GM12874 (cell line): ENCODE data around the gene RPL29.

Experiments used
- TF ChIP-seq, protein P1 (sequence below): IDR thresholded peaks from 2 replicates; pipeline ENCODE4 v1.5.1; 2011; ENCODE audit warnings: low read depth, mild to moderate bottlenecking, control low read depth, low read length, moderate library complexity; ENCODE audit not compliant: insufficient read depth

Gene RPL29

DNA sequence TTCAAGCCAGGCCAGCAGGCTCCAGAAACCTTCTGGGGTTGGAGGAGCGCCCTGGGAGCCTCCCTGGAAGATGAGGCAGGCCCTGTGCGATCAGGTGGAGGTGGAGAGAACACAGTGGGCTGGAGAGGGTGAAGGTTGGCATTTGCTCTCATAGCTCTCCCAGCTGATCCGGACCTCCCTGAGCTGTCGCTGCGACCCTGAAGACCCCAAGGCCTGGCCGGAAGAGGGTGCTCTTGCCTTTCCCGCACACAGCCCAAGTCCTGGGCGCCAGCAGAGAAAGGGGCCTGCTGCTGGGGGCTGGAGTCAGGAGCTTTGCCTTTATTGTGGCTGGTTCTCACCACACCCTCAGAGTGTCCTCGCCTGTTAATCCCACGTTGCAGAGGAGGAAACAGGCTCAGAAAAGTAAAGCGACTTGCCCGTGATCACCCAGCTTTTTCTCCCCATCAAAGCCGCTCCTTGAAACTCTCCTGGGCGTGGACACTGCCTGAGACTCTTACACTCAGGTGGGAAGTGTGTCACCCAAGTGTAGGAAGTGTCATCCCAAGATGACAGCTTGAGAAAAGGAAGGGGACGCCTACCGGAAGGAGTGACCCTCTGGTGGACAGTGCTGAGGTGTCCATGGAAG lies 8.6 kb upstream of the RPL29 start:
- TF ChIP-seq, protein P1, sequence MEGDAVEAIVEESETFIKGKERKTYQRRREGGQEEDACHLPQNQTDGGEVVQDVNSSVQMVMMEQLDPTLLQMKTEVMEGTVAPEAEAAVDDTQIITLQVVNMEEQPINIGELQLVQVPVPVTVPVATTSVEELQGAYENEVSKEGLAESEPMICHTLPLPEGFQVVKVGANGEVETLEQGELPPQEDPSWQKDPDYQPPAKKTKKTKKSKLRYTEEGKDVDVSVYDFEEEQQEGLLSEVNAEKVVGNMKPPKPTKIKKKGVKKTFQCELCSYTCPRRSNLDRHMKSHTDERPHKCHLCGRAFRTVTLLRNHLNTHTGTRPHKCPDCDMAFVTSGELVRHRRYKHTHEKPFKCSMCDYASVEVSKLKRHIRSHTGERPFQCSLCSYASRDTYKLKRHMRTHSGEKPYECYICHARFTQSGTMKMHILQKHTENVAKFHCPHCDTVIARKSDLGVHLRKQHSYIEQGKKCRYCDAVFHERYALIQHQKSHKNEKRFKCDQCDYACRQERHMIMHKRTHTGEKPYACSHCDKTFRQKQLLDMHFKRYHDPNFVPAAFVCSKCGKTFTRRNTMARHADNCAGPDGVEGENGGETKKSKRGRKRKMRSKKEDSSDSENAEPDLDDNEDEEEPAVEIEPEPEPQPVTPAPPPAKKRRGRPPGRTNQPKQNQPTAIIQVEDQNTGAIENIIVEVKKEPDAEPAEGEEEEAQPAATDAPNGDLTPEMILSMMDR: peak; percentile 59

DNA sequence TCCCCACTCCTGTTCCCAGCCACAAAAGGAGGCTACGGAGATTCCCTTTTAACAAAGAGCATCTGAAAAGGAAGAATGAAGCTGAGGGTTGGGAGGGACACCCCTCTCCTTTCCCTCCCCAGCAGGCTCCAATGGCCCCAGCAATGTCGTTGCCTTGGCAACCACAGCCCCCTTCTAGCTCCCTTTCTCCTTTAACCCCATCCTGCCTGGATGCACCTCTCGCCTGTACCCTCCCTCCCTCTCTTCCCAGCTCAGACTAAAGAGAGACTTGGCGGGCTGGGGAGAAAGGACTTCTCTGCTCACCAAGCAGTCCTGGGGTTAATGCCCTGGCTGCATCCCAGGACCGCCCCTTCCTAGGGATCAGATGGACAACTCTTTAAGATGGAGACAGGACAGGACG lies 7.1 kb upstream of the RPL29 start:
- TF ChIP-seq, protein P1: no peak

DNA sequence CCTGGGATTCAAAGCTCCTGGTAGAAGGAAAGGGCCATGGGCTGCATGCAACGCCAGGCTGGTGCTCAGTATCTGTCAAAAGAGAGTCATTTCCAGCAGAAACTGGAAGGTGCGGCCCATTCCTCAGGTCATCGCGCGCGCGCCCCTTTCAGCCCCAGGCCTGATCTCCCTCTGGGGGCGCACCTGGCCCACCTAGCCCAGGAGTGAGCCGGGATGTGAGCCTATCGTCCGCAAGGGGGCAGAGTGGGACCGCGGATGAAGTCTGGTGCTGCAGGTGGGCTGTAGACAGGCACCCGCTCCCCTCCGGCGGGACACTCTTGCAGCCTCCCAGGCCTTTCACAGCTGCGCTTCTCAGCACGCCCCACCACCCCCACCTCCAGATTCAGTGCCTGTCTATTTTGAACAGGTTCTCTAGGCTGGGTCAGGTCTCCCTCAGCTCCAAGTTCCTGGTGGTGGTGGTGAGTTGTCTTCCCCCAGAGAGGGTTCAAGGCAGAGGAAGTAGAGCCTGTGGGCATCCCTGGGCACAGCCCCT lies 5.8 kb upstream of the RPL29 start:
- TF ChIP-seq, protein P1: peak; percentile 98

DNA sequence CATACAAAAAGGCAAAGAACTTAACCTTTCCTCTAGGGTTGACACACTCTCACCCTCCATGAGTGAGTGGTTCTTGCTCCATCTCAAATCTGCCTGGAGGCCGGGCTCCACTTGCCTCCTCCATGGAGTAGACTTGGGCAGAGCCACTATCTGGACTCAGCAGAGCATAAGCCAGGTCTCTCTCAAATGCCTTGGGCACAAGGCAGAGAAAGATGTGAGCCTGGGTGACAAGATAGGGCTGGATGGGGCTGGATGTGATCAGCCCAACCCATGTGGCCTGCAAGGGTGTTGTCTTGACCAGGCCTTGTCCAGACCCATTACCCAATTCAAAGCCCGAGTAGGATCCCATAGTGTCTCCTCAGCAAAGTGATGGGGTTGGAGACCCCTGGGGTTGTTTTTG lies 4.2 kb upstream of the RPL29 start:
- TF ChIP-seq, protein P1: no peak

DNA sequence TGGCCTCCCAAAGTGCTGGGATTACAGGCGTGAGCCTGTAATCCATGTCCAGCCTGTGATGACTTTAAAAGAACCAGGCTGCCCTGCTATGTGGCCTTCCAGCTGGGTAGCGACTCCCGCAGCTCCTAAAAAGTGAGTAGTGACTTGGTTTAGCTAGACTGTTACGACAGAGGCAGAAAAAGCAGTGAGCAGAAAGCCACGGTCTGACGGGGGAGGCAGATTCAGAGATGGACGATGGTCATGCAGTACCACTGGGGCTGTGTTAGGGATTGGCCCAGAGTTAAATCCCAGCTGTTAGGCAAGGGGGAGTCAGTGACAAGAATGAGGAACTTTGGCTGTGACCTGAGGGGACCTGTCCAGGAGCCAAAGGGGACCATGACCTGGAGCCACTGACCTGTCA lies 3.1 kb upstream of the RPL29 start:
- TF ChIP-seq, protein P1: no peak

DNA sequence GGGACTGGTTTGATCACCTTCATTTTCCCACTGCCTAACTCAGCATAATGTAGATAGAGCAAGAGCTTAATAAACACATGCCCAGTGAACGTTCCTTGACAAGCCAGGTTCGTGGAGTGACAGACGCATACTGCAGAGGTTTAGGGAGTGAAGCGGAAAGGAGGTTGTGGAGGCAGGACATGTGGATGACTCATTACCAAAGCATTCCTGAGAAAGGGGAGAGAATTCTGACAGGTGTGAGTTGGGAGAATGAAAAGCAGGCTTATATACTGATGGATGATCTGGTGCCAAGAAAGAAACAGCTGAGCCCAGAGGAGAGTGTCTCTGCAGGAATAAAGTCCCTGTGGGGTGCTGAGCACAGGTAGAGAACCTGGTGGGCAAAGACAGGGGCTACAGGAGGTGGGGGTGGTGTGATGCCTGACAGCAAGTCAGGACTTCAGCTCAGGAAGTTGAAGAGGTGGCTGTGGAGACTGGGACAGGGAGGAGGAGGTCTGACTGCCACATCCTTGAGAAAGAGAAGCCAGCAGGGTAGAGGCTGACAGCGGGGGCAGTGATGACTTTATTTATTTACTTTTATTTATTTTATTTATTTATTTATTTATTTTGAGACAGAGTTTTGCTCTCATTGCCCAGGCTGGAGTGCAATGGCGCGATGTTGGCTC lies 2.4 kb upstream of the RPL29 start:
- TF ChIP-seq, protein P1: no peak

DNA sequence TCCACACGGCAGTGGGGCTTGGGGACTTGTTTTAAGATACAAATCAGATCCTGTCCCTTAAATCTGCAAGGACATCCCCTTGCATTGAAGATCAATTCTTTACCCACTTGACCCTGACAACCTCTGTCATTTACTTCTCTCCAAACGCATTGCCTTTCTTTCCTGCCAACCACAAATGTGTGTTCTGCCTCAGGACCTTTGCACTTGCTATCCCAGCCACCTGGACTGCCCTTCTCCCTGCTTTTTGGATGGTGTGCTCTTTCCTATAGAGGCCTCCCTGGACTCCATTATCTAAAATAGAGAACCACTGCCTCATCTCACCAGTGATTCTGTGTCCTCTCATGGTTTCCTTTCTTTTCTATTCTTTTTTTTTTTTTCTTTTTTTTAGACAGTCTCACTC lies 1.5 kb upstream of the RPL29 start:
- TF ChIP-seq, protein P1: no peak
